ENCODE measurements around the gene SCT. TPM values are rescaled to one million over a fixed set of nuclear protein-coding genes. Genes with fewer than 3 reads are reported as not detected.

The SCT gene
- total RNA-seq, 1 experiment from 2014 or later = 2.3 TPM

DNA sequence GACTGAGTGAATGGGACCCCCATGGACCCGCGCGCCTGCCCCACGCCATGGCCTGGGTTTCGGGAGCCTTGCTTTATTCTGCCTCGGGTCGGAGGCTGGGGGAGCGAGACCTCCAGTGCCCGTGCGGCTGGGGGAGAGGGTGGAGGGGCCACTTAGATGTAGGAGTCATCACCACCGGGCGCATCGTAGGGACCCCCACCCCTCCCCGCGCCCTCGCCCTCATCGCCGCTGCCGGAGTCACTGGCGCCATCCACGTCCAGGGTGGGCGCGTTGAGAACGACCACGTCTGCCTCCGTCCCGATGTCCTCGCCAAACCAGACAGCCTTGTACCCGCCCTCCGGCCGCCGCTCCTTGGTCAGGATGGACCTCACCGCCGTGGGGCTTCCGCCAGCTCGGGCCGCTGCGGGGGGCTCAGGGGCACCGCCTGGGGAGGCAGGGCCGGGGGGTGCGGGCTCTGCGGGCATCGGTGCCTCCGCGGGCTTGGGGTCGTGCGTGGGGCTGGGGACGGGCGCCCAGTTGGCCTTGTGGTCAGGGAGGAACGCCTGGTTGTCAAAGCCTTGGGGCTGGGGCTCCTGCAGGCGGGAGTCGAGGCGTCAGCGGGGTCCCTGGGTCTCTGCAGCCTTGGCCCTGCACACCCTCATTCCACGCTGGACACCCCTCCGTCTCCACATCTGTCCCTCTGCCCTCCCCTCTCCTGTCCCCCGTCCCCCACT is 9.6 kb downstream of the SCT start:
- Mint-ChIP-seq H3K36me3 (peaks cover under 1% of the 10 kb centered on the region; the same call in 1 of the 2 replicates), H3K27ac (no peak overlapping the region), H3K9me3 (no peaks in the 10 kb centered on the region), H3K4me1 (0 out of 2 replicates have a peak, but pooled peaks cover under 1% of the 10 kb centered on the region), H3K4me3 (no peak overlapping the region), H3K27me3 (ENCODE audit: low read depth) (no peaks in the 10 kb centered on the region)
- TF ChIP-seq E2F1 (CRISPR knock-in tag; IDR thresholded peaks at IDR 0.05) = no peak
- no peak for TF ChIP-seq ERG (CRISPR knock-in tag; IDR thresholded peaks at IDR 0.05)
- TF ChIP-seq IRF2 (CRISPR knock-in tag; IDR thresholded peaks at IDR 0.05; ENCODE audit: borderline replicate concordance, low read depth) = no peak
- TF ChIP-seq RORB (CRISPR knock-in tag; IDR thresholded peaks at IDR 0.05) = no peak
- no peak for TF ChIP-seq ZNF532 (CRISPR knock-in tag; IDR thresholded peaks at IDR 0.05; ENCODE audit: borderline replicate concordance)
- TF ChIP-seq ZNF416 (CRISPR knock-in tag; IDR thresholded peaks at IDR 0.05) = no peak
- TF ChIP-seq ZNF423 (CRISPR knock-in tag; IDR thresholded peaks at IDR 0.05) = no peak
- TF ChIP-seq, protein P1, sequence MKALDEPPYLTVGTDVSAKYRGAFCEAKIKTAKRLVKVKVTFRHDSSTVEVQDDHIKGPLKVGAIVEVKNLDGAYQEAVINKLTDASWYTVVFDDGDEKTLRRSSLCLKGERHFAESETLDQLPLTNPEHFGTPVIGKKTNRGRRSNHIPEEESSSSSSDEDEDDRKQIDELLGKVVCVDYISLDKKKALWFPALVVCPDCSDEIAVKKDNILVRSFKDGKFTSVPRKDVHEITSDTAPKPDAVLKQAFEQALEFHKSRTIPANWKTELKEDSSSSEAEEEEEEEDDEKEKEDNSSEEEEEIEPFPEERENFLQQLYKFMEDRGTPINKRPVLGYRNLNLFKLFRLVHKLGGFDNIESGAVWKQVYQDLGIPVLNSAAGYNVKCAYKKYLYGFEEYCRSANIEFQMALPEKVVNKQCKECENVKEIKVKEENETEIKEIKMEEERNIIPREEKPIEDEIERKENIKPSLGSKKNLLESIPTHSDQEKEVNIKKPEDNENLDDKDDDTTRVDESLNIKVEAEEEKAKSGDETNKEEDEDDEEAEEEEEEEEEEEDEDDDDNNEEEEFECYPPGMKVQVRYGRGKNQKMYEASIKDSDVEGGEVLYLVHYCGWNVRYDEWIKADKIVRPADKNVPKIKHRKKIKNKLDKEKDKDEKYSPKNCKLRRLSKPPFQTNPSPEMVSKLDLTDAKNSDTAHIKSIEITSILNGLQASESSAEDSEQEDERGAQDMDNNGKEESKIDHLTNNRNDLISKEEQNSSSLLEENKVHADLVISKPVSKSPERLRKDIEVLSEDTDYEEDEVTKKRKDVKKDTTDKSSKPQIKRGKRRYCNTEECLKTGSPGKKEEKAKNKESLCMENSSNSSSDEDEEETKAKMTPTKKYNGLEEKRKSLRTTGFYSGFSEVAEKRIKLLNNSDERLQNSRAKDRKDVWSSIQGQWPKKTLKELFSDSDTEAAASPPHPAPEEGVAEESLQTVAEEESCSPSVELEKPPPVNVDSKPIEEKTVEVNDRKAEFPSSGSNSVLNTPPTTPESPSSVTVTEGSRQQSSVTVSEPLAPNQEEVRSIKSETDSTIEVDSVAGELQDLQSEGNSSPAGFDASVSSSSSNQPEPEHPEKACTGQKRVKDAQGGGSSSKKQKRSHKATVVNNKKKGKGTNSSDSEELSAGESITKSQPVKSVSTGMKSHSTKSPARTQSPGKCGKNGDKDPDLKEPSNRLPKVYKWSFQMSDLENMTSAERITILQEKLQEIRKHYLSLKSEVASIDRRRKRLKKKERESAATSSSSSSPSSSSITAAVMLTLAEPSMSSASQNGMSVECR (CRISPR knock-in tag; IDR thresholded peaks at IDR 0.05; ENCODE audit: borderline replicate concordance) = no peak
- TF ChIP-seq, protein P2, sequence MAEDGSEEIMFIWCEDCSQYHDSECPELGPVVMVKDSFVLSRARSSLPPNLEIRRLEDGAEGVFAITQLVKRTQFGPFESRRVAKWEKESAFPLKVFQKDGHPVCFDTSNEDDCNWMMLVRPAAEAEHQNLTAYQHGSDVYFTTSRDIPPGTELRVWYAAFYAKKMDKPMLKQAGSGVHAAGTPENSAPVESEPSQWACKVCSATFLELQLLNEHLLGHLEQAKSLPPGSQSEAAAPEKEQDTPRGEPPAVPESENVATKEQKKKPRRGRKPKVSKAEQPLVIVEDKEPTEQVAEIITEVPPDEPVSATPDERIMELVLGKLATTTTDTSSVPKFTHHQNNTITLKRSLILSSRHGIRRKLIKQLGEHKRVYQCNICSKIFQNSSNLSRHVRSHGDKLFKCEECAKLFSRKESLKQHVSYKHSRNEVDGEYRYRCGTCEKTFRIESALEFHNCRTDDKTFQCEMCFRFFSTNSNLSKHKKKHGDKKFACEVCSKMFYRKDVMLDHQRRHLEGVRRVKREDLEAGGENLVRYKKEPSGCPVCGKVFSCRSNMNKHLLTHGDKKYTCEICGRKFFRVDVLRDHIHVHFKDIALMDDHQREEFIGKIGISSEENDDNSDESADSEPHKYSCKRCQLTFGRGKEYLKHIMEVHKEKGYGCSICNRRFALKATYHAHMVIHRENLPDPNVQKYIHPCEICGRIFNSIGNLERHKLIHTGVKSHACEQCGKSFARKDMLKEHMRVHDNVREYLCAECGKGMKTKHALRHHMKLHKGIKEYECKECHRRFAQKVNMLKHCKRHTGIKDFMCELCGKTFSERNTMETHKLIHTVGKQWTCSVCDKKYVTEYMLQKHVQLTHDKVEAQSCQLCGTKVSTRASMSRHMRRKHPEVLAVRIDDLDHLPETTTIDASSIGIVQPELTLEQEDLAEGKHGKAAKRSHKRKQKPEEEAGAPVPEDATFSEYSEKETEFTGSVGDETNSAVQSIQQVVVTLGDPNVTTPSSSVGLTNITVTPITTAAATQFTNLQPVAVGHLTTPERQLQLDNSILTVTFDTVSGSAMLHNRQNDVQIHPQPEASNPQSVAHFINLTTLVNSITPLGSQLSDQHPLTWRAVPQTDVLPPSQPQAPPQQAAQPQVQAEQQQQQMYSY (CRISPR knock-in tag; IDR thresholded peaks at IDR 0.05) = no peak
- TF ChIP-seq ZNF396 (CRISPR knock-in tag; IDR thresholded peaks at IDR 0.05; ENCODE audit: borderline replicate concordance) = no peak
- no peak for TF ChIP-seq ATF3 (CRISPR knock-in tag; conservative IDR thresholded peaks at IDR 0.05)
- TF ChIP-seq GTF2I (CRISPR knock-in tag; conservative IDR thresholded peaks at IDR 0.05) = no peak
- TF ChIP-seq RELA (CRISPR knock-in tag; IDR thresholded peaks at IDR 0.05; ENCODE audit: borderline replicate concordance) = no peak
- TF ChIP-seq PREB (CRISPR knock-in tag; IDR thresholded peaks at IDR 0.05; ENCODE audit: borderline replicate concordance) = no peak
- no peak for TF ChIP-seq ZNF121 (CRISPR knock-in tag; IDR thresholded peaks at IDR 0.05)
- ChIA-PET POLR2A (interaction anchor here (0.5 kb wide), 1 partner anchor 111 kb away, joined by 4 read pairs; no protein-coding TSS in a partner anchor), CTCF (no interaction called here)
- no peak for ATAC-seq
- DNase-seq (ENCODE audit: low spot score) = no peak

Data from WTC11 (cell line).